SK-N-SH treated with all-trans-retinoic acid at 6 μM for 48 hours (cell line): Measurements from ENCODE around the gene KLK1.

Experiments used
- ATAC-seq: fragments of 200-7000 bp; cut with Tn5 transposase; 3 replicates; pipeline ENCODE4 v1.9.1; 2020; ENCODE audit warnings: mild to moderate bottlenecking, moderate library complexity
- ARNTL ChIP-seq: fragments of 450-650 bp; formaldehyde crosslinking; IDR thresholded peaks from 2 replicates; pipeline ENCODE4 v1.5.0; 2020; ENCODE audit warnings: low read depth, mild to moderate bottlenecking, moderate library complexity, borderline replicate concordance
- BACH2 ChIP-seq: fragments of 250-450 bp; sonication (Bioruptor Pico); IDR thresholded peaks from 2 replicates; pipeline ENCODE4 v1.9.0; 2021; ENCODE audit warnings: mild to moderate bottlenecking, borderline replicate concordance
- CREB5 ChIP-seq: fragments of 250-450 bp; sonication (Bioruptor Pico); IDR thresholded peaks from 2 replicates; pipeline ENCODE4 v1.5.1; 2020; ENCODE audit warnings: low read depth, mild to moderate bottlenecking, moderate library complexity
- CSDC2 ChIP-seq: fragments of 250-450 bp; sonication (Bioruptor Pico); IDR thresholded peaks from 2 replicates; pipeline ENCODE4 v1.5.0; 2020; ENCODE audit warnings: mild to moderate bottlenecking, moderate library complexity
- CSRNP3 ChIP-seq: fragments of 250-450 bp; sonication (Bioruptor Pico); IDR thresholded peaks from 2 replicates; pipeline ENCODE4 v1.5.1; 2021; ENCODE audit warnings: mild to moderate bottlenecking, moderate library complexity
- ESRRG ChIP-seq: fragments of 250-450 bp; sonication (Bioruptor Pico); IDR thresholded peaks from 2 replicates; pipeline ENCODE4 v1.6.1; 2021; ENCODE audit warnings: mild to moderate bottlenecking
- GLIS3 ChIP-seq: fragments of 250-450 bp; sonication (Bioruptor Pico); IDR thresholded peaks from 2 replicates; pipeline ENCODE4 v1.5.0; 2020; ENCODE audit warnings: mild to moderate bottlenecking, moderate library complexity
- ISL1 ChIP-seq: fragments of 250-450 bp; sonication (Bioruptor Pico); IDR thresholded peaks from 2 replicates; pipeline ENCODE4 v2.1.2; 2022; ENCODE audit warnings: mild to moderate bottlenecking, moderate library complexity
- OSR1 ChIP-seq: fragments of 250-450 bp; sonication (Bioruptor Pico); IDR thresholded peaks from 2 replicates; pipeline ENCODE4 v1.8.0; 2022; ENCODE audit warnings: moderate library complexity, mild to moderate bottlenecking, inconsistent platforms
- PATZ1 ChIP-seq: fragments of 250-450 bp; sonication (Bioruptor Pico); IDR thresholded peaks from 2 replicates; pipeline ENCODE4 v1.8.0; 2020; ENCODE audit warnings: mild to moderate bottlenecking, moderate library complexity, borderline replicate concordance
- PPARA ChIP-seq: fragments of 250-450 bp; sonication (Bioruptor Pico); IDR thresholded peaks from 2 replicates; pipeline ENCODE4 v1.5.0; 2020; ENCODE audit warnings: mild to moderate bottlenecking, borderline replicate concordance
- RARB ChIP-seq: fragments of 250-450 bp; sonication (Bioruptor Pico); IDR thresholded peaks from 2 replicates; pipeline ENCODE4 v1.8.0; 2021; ENCODE audit warnings: mild to moderate bottlenecking, moderate library complexity
- SNAI2 ChIP-seq: fragments of 250-450 bp; sonication (Bioruptor Pico); IDR thresholded peaks from 2 replicates; pipeline ENCODE4 v1.5.0; 2020; ENCODE audit warnings: mild to moderate bottlenecking, moderate library complexity
- TCF4 ChIP-seq: fragments of 250-450 bp; sonication (Bioruptor Pico); IDR thresholded peaks from 2 replicates; pipeline ENCODE4 v1.8.0; 2021; ENCODE audit warnings: mild to moderate bottlenecking, moderate library complexity, borderline replicate concordance
- TOX ChIP-seq: fragments of 250-450 bp; sonication (Bioruptor Pico); IDR thresholded peaks from 2 replicates; pipeline ENCODE4 v1.8.0; 2021; ENCODE audit warnings: mild to moderate bottlenecking, moderate library complexity, borderline replicate concordance
- TSHZ2 ChIP-seq: fragments of 250-450 bp; sonication (Bioruptor Pico); IDR thresholded peaks from 2 replicates; pipeline ENCODE4 v1.5.0; 2020; ENCODE audit warnings: mild to moderate bottlenecking, moderate library complexity
- ZC3H10 ChIP-seq: fragments of 250-450 bp; sonication (Bioruptor Pico); IDR thresholded peaks from 2 replicates; pipeline ENCODE4 v1.5.1; 2021; ENCODE audit warnings: mild to moderate bottlenecking, moderate library complexity
- ZFP3 ChIP-seq: fragments of 250-450 bp; sonication (Bioruptor Pico); IDR thresholded peaks from 2 replicates; pipeline ENCODE4 v1.5.0; 2020; ENCODE audit warnings: mild to moderate bottlenecking, moderate library complexity
- ZFP30 ChIP-seq: fragments of 450-650 bp; formaldehyde crosslinking; IDR thresholded peaks from 2 replicates; pipeline ENCODE4 v1.5.0; 2022; ENCODE audit warnings: mild to moderate bottlenecking, moderate library complexity
- ZNF565 ChIP-seq: fragments of 450-650 bp; formaldehyde crosslinking; conservative IDR thresholded peaks from 2 replicates; pipeline ENCODE4 v1.5.0; 2020; ENCODE audit warnings: low read depth, mild to moderate bottlenecking, moderate library complexity
- ZNF70 ChIP-seq: fragments of 450-650 bp; formaldehyde crosslinking; IDR thresholded peaks from 2 replicates; pipeline ENCODE4 v1.5.0; 2020; ENCODE audit warnings: mild to moderate bottlenecking, moderate library complexity
- ZNF8 ChIP-seq: fragments of 450-650 bp; formaldehyde crosslinking; IDR thresholded peaks from 2 replicates; pipeline ENCODE4 v1.5.0; 2020; ENCODE audit warnings: mild to moderate bottlenecking, moderate library complexity

KLK1 gene

GRCh38 chr19:50797429-50797780 lies 26.2 kb downstream of the KLK1 start:
- no peak for TF ChIP-seq TCF4
- no peak for TF ChIP-seq PPARA
- no peak for TF ChIP-seq TSHZ2 (CRISPR knock-in tag)
- no peak for TF ChIP-seq TOX (CRISPR knock-in tag)
- no peak for TF ChIP-seq ZNF70 (CRISPR knock-in tag)
- no peak for TF ChIP-seq RARB (CRISPR knock-in tag)
- TF ChIP-seq CSRNP3: no peak
- no peak for TF ChIP-seq CSDC2 (CRISPR knock-in tag)
- TF ChIP-seq ESRRG (CRISPR knock-in tag): no peak
- no peak for TF ChIP-seq CREB5
- no peak for TF ChIP-seq OSR1 (CRISPR knock-in tag)
- TF ChIP-seq ZC3H10 (CRISPR knock-in tag): no peak
- no peak for TF ChIP-seq PATZ1
- no peak for TF ChIP-seq GLIS3
- TF ChIP-seq SNAI2 (CRISPR knock-in tag): no peak
- no peak for TF ChIP-seq ISL1 (CRISPR knock-in tag)
- no peak for TF ChIP-seq ZNF565 (CRISPR knock-in tag)
- TF ChIP-seq ARNTL (CRISPR knock-in tag): no peak
- TF ChIP-seq BACH2 (CRISPR knock-in tag): no peak
- no peak for TF ChIP-seq ZFP3
- ATAC-seq: no peak

- ATAC-seq: no peak
Measured at GRCh38 chr19:50796634-50797428, 26.8 kb downstream of the KLK1 start.

More at GRCh38 chr19:50796634-50797428, 26.8 kb downstream of the KLK1 start:
- no peak for TF ChIP-seq PATZ1
- TF ChIP-seq ZFP3: no peak
- TF ChIP-seq OSR1 (CRISPR knock-in tag): no peak
- TF ChIP-seq ZFP30 (CRISPR knock-in tag): no peak
- TF ChIP-seq TOX (CRISPR knock-in tag): no peak
- no peak for TF ChIP-seq ZC3H10 (CRISPR knock-in tag)
- no peak for TF ChIP-seq ZNF565 (CRISPR knock-in tag)
- no peak for TF ChIP-seq ESRRG (CRISPR knock-in tag)
- no peak for TF ChIP-seq PPARA
- TF ChIP-seq CSDC2 (CRISPR knock-in tag): no peak
- TF ChIP-seq BACH2 (CRISPR knock-in tag): no peak
- TF ChIP-seq TCF4: no peak
- no peak for TF ChIP-seq TSHZ2 (CRISPR knock-in tag)
- TF ChIP-seq ZNF8 (CRISPR knock-in tag): no peak
- TF ChIP-seq ARNTL (CRISPR knock-in tag): no peak
- no peak for TF ChIP-seq SNAI2 (CRISPR knock-in tag)
- TF ChIP-seq ISL1 (CRISPR knock-in tag): no peak
- TF ChIP-seq, all 23 proteins: peak for 0
